Measurements from ENCODE around the gene NF2. TPM values are rescaled to one million over a fixed set of nuclear protein-coding genes. Genes with fewer than 3 reads are reported as not detected.
A peak's percentile ranks its signal among the peaks of the same experiment; 100 is the strongest.

NF2 gene
- total and polyA plus RNA-seq, 2 experiments from 2014 or later: 62.9 to 111 TPM

GRCh38 chr22:29634847-29635246 is 31.4 kb downstream of the NF2 start:
- H4K20me1 ChIP-seq (ENCODE audit: insufficient read depth): no peaks in the 10 kb centered on the region
- 83 to 84% methylated on average over 2 of the region's 2 CpGs for WGBS, 2 experiments (ENCODE audit: low coverage in 1 of 2, low lambda C conversion rate in 2 of 2, missing lambda C conversion rate in 2 of 2)
- H3K4me3 ChIP-seq: no peak overlapping the region
- no peak overlapping the region for H3K4me2 ChIP-seq (ENCODE audit: unreplicated experiment)
- H3K4me1 ChIP-seq (ENCODE audit: insufficient read depth): peaks cover 22% of the 10 kb centered on the region
- no peaks in the 10 kb centered on the region for H3K9me2 ChIP-seq (ENCODE audit: insufficient read depth)
- in situ Hi-C loops (cut with MboI): no loop called here
- no peak overlapping the region for H3K9ac ChIP-seq
- no peak overlapping the region for H3K27ac ChIP-seq
- no peak for DNase-seq
- peaks cover 26% of the 10 kb centered on the region; the same call in 1 of the 2 replicates for H3F3A ChIP-seq (ENCODE audit: insufficient read depth)
- H3K79me2 ChIP-seq (ENCODE audit: insufficient read depth): peaks cover 97% of the 10 kb centered on the region
- no peaks in the 10 kb centered on the region for H3K27me3 ChIP-seq (replicated peaks; ENCODE audit: insufficient read depth)
- H2AFZ ChIP-seq: no peak overlapping the region
- H3K9me3 ChIP-seq (ENCODE audit: low read depth): no peaks in the 10 kb centered on the region
- no peak for TF ChIP-seq EZH2 (IDR thresholded peaks at IDR 0.05; ENCODE audit: insufficient read depth, poor library complexity, severe bottlenecking)
- TF ChIP-seq EZH2phosphoT487 (IDR thresholded peaks at IDR 0.05; ENCODE audit: insufficient read depth, low read depth): no peak
- peaks cover 11% of the 10 kb centered on the region for H3K36me3 ChIP-seq (ENCODE audit: low read depth)

- Histone ChIP-seq H3K4me2 (ENCODE audit: unreplicated experiment) (no peak overlapping the region), H3K79me2 (ENCODE audit: insufficient read depth) (peaks cover 96% of the 10 kb centered on the region), H3F3A (ENCODE audit: insufficient read depth) (peaks cover 31% of the 10 kb centered on the region; the same call in 1 of the 2 replicates), H3K9ac (no peak overlapping the region), H2AFZ (no peak overlapping the region), H3K9me2 (ENCODE audit: insufficient read depth) (no peaks in the 10 kb centered on the region), H3K27ac (no peak overlapping the region), H4K20me1 (ENCODE audit: insufficient read depth) (no peaks in the 10 kb centered on the region), H3K4me1 (ENCODE audit: insufficient read depth) (peaks cover 30% of the 10 kb centered on the region), H3K4me3 (no peak overlapping the region), H3K27me3 (replicated peaks; ENCODE audit: insufficient read depth) (no peaks in the 10 kb centered on the region), H3K9me3 (ENCODE audit: low read depth) (no peaks in the 10 kb centered on the region), H3K36me3 (ENCODE audit: low read depth) (peaks cover 11% of the 10 kb centered on the region)
- TF ChIP-seq EZH2 (IDR thresholded peaks at IDR 0.05; ENCODE audit: insufficient read depth, poor library complexity, severe bottlenecking) (no peak), EZH2phosphoT487 (IDR thresholded peaks at IDR 0.05; ENCODE audit: insufficient read depth, low read depth) (no peak)
- WGBS, 2 experiments (ENCODE audit: low coverage in 1 of 2, low lambda C conversion rate in 2 of 2, missing lambda C conversion rate in 2 of 2): 35 to 48% methylated on average over 3 of the region's 3 CpGs
- in situ Hi-C loops (cut with MboI): no loop called here
- DNase-seq: peak; percentile 77
These were observed 32.4 kb downstream of the NF2 start for GRCh38 chr22:29635734-29636357.

DNA sequence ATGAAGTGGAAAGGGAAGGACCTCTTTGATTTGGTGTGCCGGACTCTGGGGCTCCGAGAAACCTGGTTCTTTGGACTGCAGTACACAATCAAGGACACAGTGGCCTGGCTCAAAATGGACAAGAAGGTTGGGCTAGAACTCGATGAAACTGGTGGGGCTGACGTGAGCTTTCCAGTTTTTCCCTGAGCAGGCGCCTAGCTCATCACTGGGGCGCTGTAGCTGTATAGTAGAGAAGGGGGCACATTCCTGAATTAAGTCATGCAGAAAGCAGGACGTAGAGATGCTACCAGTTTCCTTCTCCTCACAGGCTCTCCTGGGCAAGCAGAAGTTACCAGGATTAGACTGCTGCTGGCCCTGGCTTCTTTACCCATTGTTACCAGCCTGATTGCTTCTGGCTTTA is 33.3 kb downstream of the NF2 start:
- Histone ChIP-seq H3F3A (ENCODE audit: insufficient read depth) (peaks cover 40% of the 10 kb centered on the region; the same call in 1 of the 2 replicates), H3K4me2 (ENCODE audit: unreplicated experiment) (no peak overlapping the region), H3K79me2 (ENCODE audit: insufficient read depth) (peaks cover 87% of the 10 kb centered on the region), H3K36me3 (ENCODE audit: low read depth) (peaks cover 11% of the 10 kb centered on the region), H4K20me1 (ENCODE audit: insufficient read depth) (no peaks in the 10 kb centered on the region), H3K27me3 (replicated peaks; ENCODE audit: insufficient read depth) (no peaks in the 10 kb centered on the region), H3K4me3 (no peak overlapping the region), H3K4me1 (ENCODE audit: insufficient read depth) (peaks cover 39% of the 10 kb centered on the region), H3K9ac (no peak overlapping the region), H2AFZ (no peak overlapping the region), H3K9me2 (ENCODE audit: insufficient read depth) (no peaks in the 10 kb centered on the region), H3K27ac (no peak overlapping the region), H3K9me3 (ENCODE audit: low read depth) (no peaks in the 10 kb centered on the region)
- in situ Hi-C loops (cut with MboI): no loop called here
- 84 to 86% methylated on average over 7 of the region's 7 CpGs for WGBS, 2 experiments (ENCODE audit: low coverage in 1 of 2, low lambda C conversion rate in 2 of 2, missing lambda C conversion rate in 2 of 2)
- no peak for DNase-seq
- no peak for TF ChIP-seq EZH2 (IDR thresholded peaks at IDR 0.05; ENCODE audit: insufficient read depth, poor library complexity, severe bottlenecking)
- no peak for TF ChIP-seq EZH2phosphoT487 (IDR thresholded peaks at IDR 0.05; ENCODE audit: insufficient read depth, low read depth)

DNA sequence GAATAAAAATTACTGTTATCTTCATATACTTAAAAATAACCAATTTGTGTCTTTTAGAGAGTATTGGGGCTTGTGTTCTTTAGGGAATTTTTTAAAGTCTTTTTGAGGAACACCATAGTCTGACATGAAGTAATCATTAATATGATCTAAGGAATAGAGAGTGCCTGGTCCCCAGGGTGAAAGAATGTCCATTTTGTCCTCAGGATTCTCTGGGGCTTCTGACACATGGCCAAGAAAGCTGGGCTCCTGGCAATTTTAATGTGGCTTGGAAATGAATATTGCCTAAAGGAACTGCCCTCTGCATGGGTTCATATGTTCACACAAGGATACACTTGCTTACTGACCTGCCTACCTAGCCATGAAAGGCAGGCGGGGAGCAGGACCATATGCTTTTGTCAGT is 33.7 kb downstream of the NF2 start:
- Histone ChIP-seq H3K27me3 (replicated peaks; ENCODE audit: insufficient read depth) (no peaks in the 10 kb centered on the region), H3F3A (ENCODE audit: insufficient read depth) (peaks cover 43% of the 10 kb centered on the region; the same call in 1 of the 2 replicates), H3K9ac (no peak overlapping the region), H3K4me1 (ENCODE audit: insufficient read depth) (peaks cover 42% of the 10 kb centered on the region), H2AFZ (no peak overlapping the region), H3K9me3 (ENCODE audit: low read depth) (no peaks in the 10 kb centered on the region), H3K27ac (no peak overlapping the region), H3K9me2 (ENCODE audit: insufficient read depth) (no peaks in the 10 kb centered on the region), H4K20me1 (ENCODE audit: insufficient read depth) (no peaks in the 10 kb centered on the region), H3K36me3 (ENCODE audit: low read depth) (peaks cover 11% of the 10 kb centered on the region), H3K4me2 (ENCODE audit: unreplicated experiment) (no peak overlapping the region), H3K79me2 (ENCODE audit: insufficient read depth) (peaks cover 82% of the 10 kb centered on the region), H3K4me3 (no peak overlapping the region)
- DNase-seq: no peak
- TF ChIP-seq EZH2 (IDR thresholded peaks at IDR 0.05; ENCODE audit: insufficient read depth, poor library complexity, severe bottlenecking): no peak
- TF ChIP-seq EZH2phosphoT487 (IDR thresholded peaks at IDR 0.05; ENCODE audit: insufficient read depth, low read depth): no peak
- WGBS, 2 experiments (ENCODE audit: low coverage in 1 of 2, low lambda C conversion rate in 2 of 2, missing lambda C conversion rate in 2 of 2): 95% methylated on average over 1 of the region's 1 CpG
- in situ Hi-C loops (cut with MboI): no loop called here
